GM12878 (cell line): Measurements from ENCODE around the gene RGP1. TPM values are rescaled to one million over a fixed set of nuclear protein-coding genes. Genes with fewer than 3 reads are reported as not detected.

Experiments
- ATAC-seq: fragments of 200-7000 bp; cut with Tn5 transposase; 3 replicates; pipeline ENCODE4 v1.9.1; 2020; ENCODE audit warnings: mild to moderate bottlenecking, moderate library complexity
- BruUV-seq: library from RNA; stranded (reverse); fragments of 400-500 nt; replicated peaks from 2 replicates; lab custom pipeline; 2021; lab: Mats Ljungman, UMichigan
- CTCF ChIA-PET: fragments of 300-600 bp; sonication (Branson Sonifier 250); formaldehyde crosslinking; extraction: SDS; loops from one replicate; lab custom pipeline; 2021; ENCODE audit warnings: inconsistent platforms; lab: Yijun Ruan, JAX
- POLR2A ChIA-PET: fragments of 350-600 bp; formaldehyde crosslinking; extraction: SDS; loops from one replicate; lab custom pipeline; 2021; ENCODE audit warnings: inconsistent platforms; lab: Charles Lee
- RAD21 ChIA-PET: fragments of 300-600 bp; sonication (Branson Sonifier 250); formaldehyde crosslinking; loops from one replicate; lab custom pipeline; 2023; ENCODE audit warnings: antibody characterized with exemption; ENCODE audit not compliant: unreplicated experiment; lab: Charles Lee
- SMC1A ChIA-PET: fragments of 300-600 bp; sonication (Branson Sonifier 250); formaldehyde crosslinking; loops from one replicate; lab custom pipeline; 2023; ENCODE audit not compliant: unreplicated experiment, uncharacterized antibody; lab: Charles Lee
- DNase-seq: peaks from one replicate; pipeline ENCODE4 v3.0.0-alpha.2; 2011; ENCODE audit warnings: low read depth, low spot score
- FAIRE-seq: peaks from 3 replicates; lab custom pipeline; 2011; peaks lifted over from hg19 to GRCh38; lab: Jason Lieb, UNC
- H2AFZ ChIP-seq: 2 replicates; pipeline ENCODE4 v1.6.0; 2011; ENCODE audit warnings: low read depth, low read length, control low read depth; ENCODE audit not compliant: control insufficient read depth
- H3K27ac ChIP-seq: 2 replicates; pipeline ENCODE4 v1.5.1; 2011; ENCODE audit warnings: control low read depth; ENCODE audit not compliant: control insufficient read depth, insufficient read depth
- H3K27me3 ChIP-seq, 2 experiments: replicated peaks in 1 of 2; 2 replicates each; pipeline versions ENCODE4 v1.6.0 to v1.6.1; 2011; ENCODE audit warnings: low read length in 1 of 2; ENCODE audit not compliant: control insufficient read depth in 2 of 2, insufficient read depth in 2 of 2
- H3K36me3 ChIP-seq, 2 experiments: 2 replicates each; pipeline ENCODE4 v1.5.1; 2011; ENCODE audit warnings: low read length in 1 of 2; ENCODE audit not compliant: control insufficient read depth in 2 of 2, insufficient read depth in 2 of 2
- H3K4me1 ChIP-seq: 2 replicates; pipeline ENCODE4 v1.6.1; 2011; ENCODE audit warnings: mild to moderate bottlenecking, low read length, moderate library complexity, mixed read lengths; ENCODE audit not compliant: control insufficient read depth, insufficient read depth
- H3K4me2 ChIP-seq: 2 replicates; pipeline ENCODE4 v1.6.0; 2011; ENCODE audit warnings: control low read depth; ENCODE audit not compliant: control insufficient read depth, insufficient read depth
- H3K4me3 ChIP-seq: fragments of 200-600 bp; sonication (generic); 2 replicates; pipeline ENCODE4 v1.5.1; 2016
- H3K79me2 ChIP-seq: 2 replicates; pipeline ENCODE4 v1.6.0; 2011; ENCODE audit warnings: low read length; ENCODE audit not compliant: control insufficient read depth, insufficient read depth
- H3K9ac ChIP-seq: 2 replicates; pipeline ENCODE4 v1.8.0; 2011; ENCODE audit warnings: low read length, control low read depth, mixed read lengths; ENCODE audit not compliant: control insufficient read depth, insufficient read depth
- H3K9me3 ChIP-seq: replicated peaks from 3 replicates; pipeline ENCODE4 v1.5.1; 2011; ENCODE audit warnings: mild to moderate bottlenecking, low read length; ENCODE audit not compliant: control insufficient read depth, insufficient read depth
- H4K20me1 ChIP-seq: 2 replicates; pipeline ENCODE4 v1.6.0; 2011; ENCODE audit not compliant: control insufficient read depth, insufficient read depth
- ATF3 ChIP-seq: IDR thresholded peaks from 2 replicates; pipeline ENCODE4 v1.6.1; 2011; ENCODE audit warnings: low read depth, mild to moderate bottlenecking, low read length, moderate library complexity, borderline replicate concordance; ENCODE audit errors: extremely low read depth
- MEF2B ChIP-seq: fragments of 450-650 bp; IDR thresholded peaks from 2 replicates; pipeline ENCODE4 v1.6.1; 2018; ENCODE audit warnings: mild to moderate bottlenecking, moderate library complexity; ENCODE audit not compliant: partially characterized antibody, poor library complexity, severe bottlenecking
- PAX5 ChIP-seq: IDR thresholded peaks from 2 replicates; pipeline ENCODE4 v1.6.1; 2011; ENCODE audit warnings: low read depth, low read length, borderline replicate concordance
- SUZ12 ChIP-seq: fragments of 200-600 bp; sonication (generic); IDR thresholded peaks from one replicate; pipeline ENCODE4 v1.6.1; 2018; ENCODE audit warnings: antibody characterized with exemption, mild to moderate bottlenecking; ENCODE audit not compliant: unreplicated experiment
- ZNF207 ChIP-seq: fragments of 450-650 bp; IDR thresholded peaks from 2 replicates; pipeline ENCODE4 v1.6.1; 2014; ENCODE audit warnings: antibody characterized with exemption, mild to moderate bottlenecking, borderline replicate concordance
- WGBS: methylation state at CpG from one replicate; pipeline ENCODE4 v1.1.6; 2016; ENCODE audit warnings: low lambda C conversion rate; ENCODE audit not compliant: insufficient replicate concordance, insufficient coverage; ENCODE audit errors: missing lambda C conversion rate; 5-methylcytosine and 5-hydroxymethylcytosine counted together
- in situ Hi-C: fragments of 300-500 bp; cut with MboI; formaldehyde crosslinking; loops from 9 replicates; pipeline ENCODE4 v1.14.3; 2018; ENCODE audit warnings: mixed read lengths
- intact Hi-C: fragments of 100-400 bp; cut with micrococcal nuclease; formaldehyde crosslinking; loops from one replicate; pipeline ENCODE4 v1.14.2; 2022; ENCODE audit not compliant: unreplicated experiment
- polyA plus RNA-seq, 11 experiments: library from polyadenylated mRNA; depleted of rRNA in 4 of 11; unstranded in 6 of 11; stranded (reverse) in 5 of 11; fragments of >200 nt; fragmentation: Nextera tagmentation in 4 of 11; fragmentation: Illumina TruSeq in 1 of 11; extraction: Ambion mirVana in 4 of 11; extraction: Trizol in 1 of 11; gene quantifications; 1 replicate in 1 of 11; 2 replicates in 10 of 11; pipeline versions ENCODE4 v1.2.1 to v1.2.3, GENCODE V29; 2011 to 2016; ENCODE audit warnings: inconsistent platforms in 2 of 11, missing spikeins in 2 of 11, low read depth in 1 of 11
- total RNA-seq, 4 experiments: library from RNA; depleted of rRNA in 3 of 4; stranded (reverse); fragments of >200 nt in 3 of 4; fragmentation: Illumina TruSeq in 1 of 4; extraction: Trizol in 1 of 4; gene quantifications; 2 replicates each; pipeline versions ENCODE4 v1.2.1 to v1.2.3, GENCODE V29; 2013 to 2021
- TF ChIP-seq, protein P1 (sequence below): fragments of 450-650 bp; formaldehyde crosslinking; IDR thresholded peaks from 2 replicates; pipeline ENCODE4 v1.4.0; 2022; ENCODE audit warnings: mild to moderate bottlenecking, moderate library complexity

RGP1 gene
- total and polyA plus RNA-seq, 10 of the 15 experiments (the other 5 are each of a cell fraction or from before 2014, with no cell fraction given), result 0.44 to 14.9 (median 7.4) TPM

DNA sequence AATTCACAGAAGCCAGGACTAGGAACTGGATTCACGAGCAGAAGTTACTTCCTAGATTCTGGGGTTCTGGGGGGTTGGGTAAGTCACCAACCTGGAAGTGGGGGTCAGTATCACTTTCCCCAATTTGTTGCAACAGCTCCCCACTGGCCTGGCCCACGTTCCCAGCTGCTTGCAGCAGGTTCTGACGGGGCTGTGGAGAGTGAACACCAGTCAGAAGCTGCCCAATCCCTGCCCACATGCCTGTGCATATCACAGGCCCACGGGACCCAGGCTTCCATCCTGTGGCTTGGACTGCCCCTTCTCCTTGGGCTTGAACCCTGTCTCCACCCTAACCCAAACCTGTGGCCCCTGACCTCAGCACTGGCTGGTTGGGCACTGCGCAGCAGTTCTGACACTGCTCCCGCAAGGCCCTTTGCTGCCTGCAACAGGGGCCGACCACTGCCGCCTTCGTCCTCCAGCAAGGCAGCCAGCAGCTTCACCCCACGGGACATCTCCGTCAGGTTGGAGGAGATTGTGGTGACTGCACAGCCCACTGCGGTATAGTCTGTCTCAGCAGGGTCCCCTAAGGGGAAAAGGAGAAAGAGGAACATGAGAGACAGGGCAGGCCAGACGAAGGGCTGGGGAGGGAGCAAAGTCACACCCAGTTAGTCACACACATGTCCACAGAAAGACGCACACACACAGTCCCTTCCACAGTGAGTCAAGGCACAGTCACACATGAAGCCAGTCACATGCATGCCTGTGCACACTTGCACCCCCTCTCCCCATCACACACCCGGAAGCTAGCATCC, 30.2 kb upstream of the RGP1 start:
- in situ Hi-C loops, result no loop called here
- H3K36me3 ChIP-seq, result peaks cover 61 to 67% of the 10 kb centered on the region in 2 experiments
- no peak for FAIRE-seq

More for the DNA sequence above, 30.2 kb upstream of the RGP1 start:
- no peak overlapping the region for H2AFZ ChIP-seq
- no peaks in the 10 kb centered on the region for H3K79me2 ChIP-seq
- WGBS, result 21% methylated on average over 15 of the region's 15 CpGs
- no peak overlapping the region for H3K27ac ChIP-seq
- no peak overlapping the region for H3K4me2 ChIP-seq
- H3K9ac ChIP-seq, result no peak overlapping the region
- RAD21 ChIA-PET, result interaction anchor here (0.6 to 2.0 kb wide), 3 partner anchors 14 to 131 kb away, joined by 3 to 5 read pairs (median 3); partner anchors contain the start of genes CREB3 and TLN1
- DNase-seq, result no peak
- H4K20me1 ChIP-seq, result no peaks in the 10 kb centered on the region
- no peak overlapping the region for H3K4me3 ChIP-seq
- no peak for TF ChIP-seq PAX5
- TF ChIP-seq MEF2B, result peak; percentile 24
- TF ChIP-seq SUZ12, result no peak
- TF ChIP-seq, protein P1, sequence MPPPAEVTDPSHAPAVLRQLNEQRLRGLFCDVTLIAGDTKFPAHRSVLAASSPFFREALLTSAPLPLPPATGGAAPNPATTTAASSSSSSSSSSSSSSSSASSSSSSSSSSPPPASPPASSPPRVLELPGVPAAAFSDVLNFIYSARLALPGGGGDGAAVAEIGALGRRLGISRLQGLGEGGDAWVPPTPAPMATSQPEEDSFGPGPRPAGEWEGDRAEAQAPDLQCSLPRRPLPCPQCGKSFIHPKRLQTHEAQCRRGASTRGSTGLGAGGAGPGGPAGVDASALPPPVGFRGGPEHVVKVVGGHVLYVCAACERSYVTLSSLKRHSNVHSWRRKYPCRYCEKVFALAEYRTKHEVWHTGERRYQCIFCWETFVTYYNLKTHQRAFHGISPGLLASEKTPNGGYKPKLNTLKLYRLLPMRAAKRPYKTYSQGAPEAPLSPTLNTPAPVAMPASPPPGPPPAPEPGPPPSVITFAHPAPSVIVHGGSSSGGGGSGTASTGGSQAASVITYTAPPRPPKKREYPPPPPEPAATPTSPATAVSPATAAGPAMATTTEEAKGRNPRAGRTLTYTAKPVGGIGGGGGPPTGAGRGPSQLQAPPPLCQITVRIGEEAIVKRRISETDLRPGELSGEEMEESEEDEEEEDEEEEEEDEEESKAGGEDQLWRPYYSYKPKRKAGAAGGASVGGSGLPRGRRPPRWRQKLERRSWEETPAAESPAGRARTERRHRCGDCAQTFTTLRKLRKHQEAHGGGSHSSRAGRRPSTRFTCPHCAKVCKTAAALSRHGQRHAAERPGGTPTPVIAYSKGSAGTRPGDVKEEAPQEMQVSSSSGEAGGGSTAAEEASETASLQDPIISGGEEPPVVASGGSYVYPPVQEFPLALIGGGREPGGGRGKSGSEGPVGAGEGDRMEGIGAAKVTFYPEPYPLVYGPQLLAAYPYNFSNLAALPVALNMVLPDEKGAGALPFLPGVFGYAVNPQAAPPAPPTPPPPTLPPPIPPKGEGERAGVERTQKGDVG (CRISPR knock-in tag), result no peak
- TF ChIP-seq ATF3, result no peak
- no peak for TF ChIP-seq ZNF207
- no peaks in the 10 kb centered on the region for H3K27me3 ChIP-seq
- POLR2A ChIA-PET, result interaction anchor here (1.1 to 1.9 kb wide), 2 partner anchors 9 to 58 kb away, joined by 3 to 4 read pairs; no protein-coding TSS in a partner anchor
- SMC1A ChIA-PET, result interaction anchor here (1.2 to 1.4 kb wide), 2 partner anchors 9 to 54 kb away, joined by 3 to 6 read pairs; no protein-coding TSS in a partner anchor
- CTCF ChIA-PET, result interaction anchor here (1.5 to 6.9 kb wide), 4 partner anchors 9 to 28 kb away, joined by 3 to 41 read pairs (median 9); partner anchors contain the start of genes CREB3 and TLN1
- no peaks in the 10 kb centered on the region for H3K4me1 ChIP-seq
- intact Hi-C loops, result no loop called here
- ATAC-seq, result peak; percentile 59
- no peaks in the 10 kb centered on the region for H3K9me3 ChIP-seq
- BruUV-seq, result no TSS peak
